GM18519 (cell line): ENCODE measurements around the gene GTF2F1.
"Not testable (repeated sequence)": the region's sequence is repeated elsewhere in the genome, so short reads cannot be mapped to it uniquely, and the experiment has no call there.

Experiments
- ATAC-seq: cut with Tn5 transposase; IDR thresholded peaks from one replicate; pipeline ENCODE4 v1.9.1; 2021; ENCODE audit warnings: mild to moderate bottlenecking, moderate library complexity; ENCODE audit not compliant: unreplicated experiment, low FRiP score

Gene GTF2F1

DNA sequence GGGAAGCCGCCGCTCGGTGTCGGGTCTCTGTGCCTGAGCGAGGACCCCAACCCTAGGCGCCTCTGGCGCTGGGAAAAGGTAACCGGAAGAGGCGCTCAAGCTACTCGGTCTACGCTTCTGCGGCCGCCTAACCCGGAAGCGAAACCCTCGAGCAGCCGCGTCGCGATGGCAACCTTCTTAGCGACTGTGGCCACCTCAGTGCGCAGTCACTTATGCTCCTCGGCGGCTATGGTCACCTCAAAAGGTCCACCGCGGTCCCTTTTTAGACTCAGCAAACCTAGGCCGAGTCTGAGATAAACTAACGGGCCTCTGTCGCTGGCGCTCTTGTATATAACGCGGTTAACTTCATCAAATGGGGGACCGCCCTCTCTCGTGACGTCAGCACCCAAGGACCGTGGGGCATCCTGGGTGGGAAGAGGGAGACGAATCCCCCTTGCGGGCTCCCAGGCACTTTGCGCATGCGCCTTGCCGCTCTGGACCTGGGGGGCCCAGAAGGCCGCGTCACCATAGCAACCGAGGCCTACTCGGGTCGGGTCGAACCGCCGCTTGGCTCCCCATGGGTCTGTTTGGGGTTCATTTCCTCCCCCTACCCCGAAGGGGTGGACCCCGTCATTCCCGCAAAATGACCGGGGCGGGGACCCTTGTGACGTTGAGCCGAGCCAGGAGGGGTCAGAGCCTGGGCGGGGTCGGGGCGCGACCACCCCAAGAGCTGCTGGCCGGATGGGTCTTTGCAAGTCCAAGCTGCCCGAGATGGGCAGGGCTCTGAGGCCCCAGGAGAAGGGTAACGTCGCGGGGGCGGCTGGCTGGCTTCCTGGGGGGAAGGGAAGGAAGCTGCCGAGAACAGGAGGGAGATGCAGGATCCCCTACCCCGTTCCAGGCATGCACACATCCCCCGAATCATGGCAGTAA is at the start of gene GTF2F1:
Gene GTF2F1, minus strand, starts transcription at position 91 of the 909 bp plus-strand sequence. CDS start 169 bp downstream, outside the sequence.
- ATAC-seq, result peak; percentile 65

DNA sequence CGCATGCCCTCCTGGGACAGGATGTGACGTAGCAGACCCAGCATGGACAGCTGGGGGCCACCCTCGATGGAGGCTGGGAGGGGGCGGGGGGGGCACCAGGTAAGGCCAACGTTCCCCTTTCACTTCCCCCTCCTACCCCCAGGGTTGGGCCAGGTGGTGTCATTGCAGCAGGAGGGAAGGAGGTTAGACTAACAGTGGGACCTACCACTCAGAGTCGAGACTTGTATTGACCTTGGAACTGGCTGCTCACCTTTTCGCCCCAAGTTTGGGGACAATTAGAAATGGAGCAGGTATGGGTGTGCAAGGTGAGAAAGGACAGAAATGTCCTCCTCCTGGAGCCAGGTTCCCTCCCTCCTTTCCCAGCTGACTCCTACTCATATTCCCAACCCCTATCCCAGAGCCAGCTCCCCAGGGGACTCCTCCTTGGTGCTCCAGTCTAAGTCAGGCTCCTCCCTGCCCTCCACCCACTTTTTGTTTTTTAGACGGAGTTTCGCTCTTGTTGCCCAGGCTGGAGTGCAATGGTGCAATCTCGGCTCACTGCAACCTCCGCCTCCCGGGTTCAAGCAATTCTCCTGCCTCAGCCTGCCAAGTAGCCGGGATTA is 49.2 kb upstream of the GTF2F1 start:
- ATAC-seq, result no peak

GRCh38 chr19:6440905-6441304 is 47.9 kb upstream of the GTF2F1 start:
- ATAC-seq, result no peak

GRCh38 chr19:6439743-6440142 is 46.8 kb upstream of the GTF2F1 start:
- no peak for ATAC-seq

- ATAC-seq, result no peak
Observed at GRCh38 chr19:6433663-6434062, 40.7 kb upstream of the GTF2F1 start, which contains the start of gene SLC25A41. Gene SLC25A41 (minus strand): TSS chr19:6433763. CDS start chr19:6433693, 70 bp downstream.

DNA sequence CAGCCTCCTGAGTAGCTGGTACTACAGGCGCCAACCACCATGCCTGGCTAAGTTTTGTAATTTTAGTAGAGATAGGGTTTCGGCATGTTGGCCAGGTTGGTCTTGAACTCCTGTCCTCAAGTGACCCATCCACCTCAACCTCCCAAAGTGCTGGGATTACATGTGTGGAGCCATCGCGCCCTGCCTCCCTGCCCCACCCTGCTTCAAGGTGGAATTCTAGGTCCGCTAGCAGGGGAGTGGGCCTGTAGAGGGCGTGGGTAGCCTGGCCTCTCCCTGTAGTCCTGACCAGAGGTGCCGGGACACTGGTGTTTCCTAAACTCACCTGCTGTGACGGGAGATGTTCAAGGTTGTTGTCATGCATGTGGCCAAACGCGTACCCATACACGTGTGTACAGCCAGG is 40.2 kb upstream of the GTF2F1 start:
- ATAC-seq, result no peak

GRCh38 chr19:6431891-6432290 is 38.9 kb upstream of the GTF2F1 start:
- ATAC-seq, result no peak

- no peak for ATAC-seq
Observed at GRCh38 chr19:6429419-6430221, 36.7 kb upstream of the GTF2F1 start.

DNA sequence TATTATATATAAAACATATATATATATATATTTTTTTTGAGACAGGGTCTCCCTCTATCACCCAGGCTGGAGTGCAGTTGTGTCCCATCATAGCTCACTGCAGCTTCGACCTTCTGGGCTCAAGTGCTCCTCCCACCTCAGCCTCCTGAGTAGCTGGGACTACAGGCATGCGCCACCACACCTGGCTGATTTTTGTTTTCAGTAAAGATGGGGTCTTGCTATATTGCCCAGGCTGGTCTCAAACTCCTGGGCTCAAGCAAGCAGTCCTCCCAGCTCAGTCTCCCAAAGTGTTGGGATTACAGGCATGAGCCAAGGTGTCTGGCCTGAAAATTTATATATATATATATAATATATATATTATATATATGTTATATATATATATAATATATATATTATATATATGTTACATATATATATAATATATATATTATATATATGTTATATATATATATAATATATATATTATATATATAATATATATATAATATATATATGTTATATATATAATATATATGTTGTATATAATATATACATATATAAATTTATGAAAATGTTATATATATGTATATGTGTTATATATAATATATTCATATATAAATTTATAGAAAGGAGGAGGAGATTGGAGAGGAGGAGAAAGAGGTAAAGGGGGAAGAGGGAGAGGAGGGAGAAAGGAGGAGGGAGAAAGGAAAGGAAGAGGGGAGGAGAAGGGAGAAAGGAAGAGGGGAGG is 35.9 kb upstream of the GTF2F1 start:
- not testable (repeated sequence) for ATAC-seq

DNA sequence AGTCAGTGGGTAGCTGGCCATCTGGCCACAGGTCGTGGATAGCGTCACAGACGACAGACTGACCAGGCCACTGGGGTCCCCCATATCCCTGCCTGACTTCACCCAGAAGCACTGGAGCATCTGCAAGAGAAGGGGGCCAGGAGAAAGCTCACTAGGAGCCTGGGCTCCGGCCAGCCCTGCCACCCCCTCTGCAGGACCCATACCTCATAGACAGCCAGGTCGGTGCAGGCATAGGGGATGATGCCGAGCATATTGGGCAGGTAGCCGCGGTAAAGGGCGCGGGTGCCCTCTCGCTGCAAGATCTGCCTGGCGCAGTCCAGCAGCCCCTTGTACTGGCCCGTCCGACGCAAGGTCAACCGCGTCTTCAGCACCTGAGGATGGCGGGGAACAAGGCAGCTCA is 34.2 kb upstream of the GTF2F1 start:
- no peak for ATAC-seq

GRCh38 chr19:6425732-6426620 is 33.0 kb upstream of the GTF2F1 start:
- ATAC-seq, result no peak

- peak; percentile 71 for ATAC-seq
Observed at GRCh38 chr19:6424939-6425731, 32.2 kb upstream of the GTF2F1 start.

- ATAC-seq, result no peak
Observed at GRCh38 chr19:6424195-6424938, 31.4 kb upstream of the GTF2F1 start, which contains the start of gene KHSRP. Gene KHSRP (minus strand): TSS chr19:6424811. CDS start chr19:6424701, 110 bp downstream.

- no peak for ATAC-seq
Observed at GRCh38 chr19:6423499-6424194, 30.7 kb upstream of the GTF2F1 start.

DNA sequence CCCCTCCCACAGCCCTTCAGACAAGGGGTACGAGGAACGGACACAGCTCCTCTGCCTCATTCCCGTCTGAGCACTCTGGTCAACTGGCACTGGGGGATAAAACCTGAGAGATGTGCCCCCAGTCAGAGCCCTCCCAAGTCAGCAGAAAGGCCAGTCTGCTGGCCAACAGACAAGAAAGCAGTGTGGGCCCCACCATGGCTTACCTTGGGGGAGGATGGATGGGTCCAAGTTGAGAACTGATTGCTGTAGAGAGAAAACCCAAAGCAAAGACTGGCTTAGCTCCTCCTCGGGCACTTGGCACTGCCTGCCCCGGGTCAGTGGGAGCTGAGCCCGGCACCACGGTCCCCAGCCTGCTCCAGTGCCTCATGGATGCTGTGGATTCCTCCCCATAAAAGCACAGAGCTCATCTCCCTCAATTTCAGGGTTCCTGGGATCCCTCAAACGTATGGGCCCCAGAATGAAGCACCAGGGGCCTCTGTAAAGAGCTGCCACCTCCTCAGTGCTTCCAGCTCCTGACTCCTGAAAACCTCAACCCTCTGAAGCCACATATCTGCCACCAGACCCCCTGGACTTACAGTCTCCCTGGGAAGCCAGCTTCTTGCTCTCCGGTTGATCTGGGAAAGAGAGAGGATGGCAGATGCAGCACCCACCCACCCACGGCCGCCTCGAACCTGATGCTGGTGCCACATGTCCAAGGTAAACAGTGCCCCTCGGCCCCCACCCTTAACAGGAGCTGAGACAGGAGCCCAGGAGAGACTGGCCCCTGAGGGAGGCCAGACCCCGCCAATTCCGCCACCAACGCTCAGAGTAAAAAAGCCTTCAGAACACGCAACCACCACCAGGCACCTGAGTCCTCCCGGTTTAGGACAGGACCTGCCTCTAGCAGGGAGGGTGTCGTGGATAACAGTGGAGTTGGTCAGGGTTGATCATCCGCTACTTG is 28.4 kb upstream of the GTF2F1 start:
- no peak for ATAC-seq

DNA sequence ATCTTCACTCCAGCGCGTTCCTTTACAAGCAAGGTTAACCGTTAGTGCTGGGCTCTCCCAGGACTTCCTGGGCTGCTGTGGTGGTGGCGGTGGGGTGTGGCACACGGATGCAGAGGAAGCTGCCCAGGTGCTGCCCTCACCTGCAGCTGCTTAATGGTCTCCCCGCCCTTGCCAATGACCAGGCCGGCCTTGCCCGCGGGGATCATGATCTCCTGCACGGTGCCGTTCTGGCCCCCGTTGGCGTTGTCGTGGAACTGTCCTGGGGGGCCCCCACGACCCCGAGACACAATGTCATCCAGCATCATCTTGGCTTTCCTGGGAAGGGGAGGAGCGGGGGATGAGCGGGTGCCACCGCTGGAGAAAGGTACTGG is 25.6 kb upstream of the GTF2F1 start:
- no peak for ATAC-seq
